H9 (cell line): ENCODE results near the gene DIPK1C. TPM values are rescaled to one million over a fixed set of nuclear protein-coding genes. Genes with fewer than 3 reads are reported as not detected.

ENCODE experiments used
- DNase-seq: peaks from one replicate; pipeline ENCODE4 v3.0.0-alpha.2; 2017
- H2AFZ ChIP-seq: one replicate; pipeline ENCODE4 v1.6.1; 2013; ENCODE audit warnings: mild to moderate bottlenecking, low read length, control low read depth, moderate library complexity
- H2AK5ac ChIP-seq: 2 replicates; pipeline ENCODE4 v1.6.1; 2013; ENCODE audit warnings: low read length, control low read depth, mixed read lengths; ENCODE audit not compliant: insufficient read length
- H2BK120ac ChIP-seq: one replicate; pipeline ENCODE4 v1.6.1; 2013; ENCODE audit warnings: low read depth, mild to moderate bottlenecking, low read length, control low read depth, inconsistent platforms; ENCODE audit not compliant: poor library complexity, severe bottlenecking
- H2BK12ac ChIP-seq: 2 replicates; pipeline ENCODE4 v1.6.1; 2013; ENCODE audit warnings: low read length, control low read depth, mixed read lengths, low read depth; ENCODE audit not compliant: insufficient read length
- H2BK15ac ChIP-seq: 2 replicates; pipeline ENCODE4 v1.6.1; 2013; ENCODE audit warnings: low read depth, low read length, control low read depth
- H2BK20ac ChIP-seq: one replicate; pipeline ENCODE4 v1.6.1; 2013; ENCODE audit warnings: low read depth, mild to moderate bottlenecking, low read length, control low read depth, inconsistent platforms; ENCODE audit not compliant: poor library complexity, severe bottlenecking
- H2BK5ac ChIP-seq: 2 replicates; pipeline ENCODE4 v1.6.1; 2013; ENCODE audit warnings: low read length, control low read depth, mixed read lengths; ENCODE audit not compliant: insufficient read length
- H3K14ac ChIP-seq: 2 replicates; pipeline ENCODE4 v1.6.1; 2013; ENCODE audit warnings: low read length, control low read depth; ENCODE audit not compliant: insufficient read depth
- H3K18ac ChIP-seq: 2 replicates; pipeline ENCODE4 v1.6.1; 2013; ENCODE audit warnings: low read depth, mild to moderate bottlenecking, mixed read lengths, low read length, control low read depth; ENCODE audit not compliant: insufficient read length
- H3K23ac ChIP-seq: 2 replicates; pipeline ENCODE4 v1.6.1; 2013; ENCODE audit warnings: low read length, control low read depth, mixed read lengths, low read depth; ENCODE audit not compliant: insufficient read length
- H3K23me2 ChIP-seq: 2 replicates; pipeline ENCODE4 v1.6.1; 2013; ENCODE audit warnings: low read depth, mild to moderate bottlenecking, mixed read lengths, low read length, control low read depth; ENCODE audit not compliant: insufficient read length, poor library complexity, severe bottlenecking
- H3K27ac ChIP-seq: 2 replicates; pipeline ENCODE4 v1.5.1; 2013; ENCODE audit warnings: low read length, control low read depth, mixed read lengths, low read depth; ENCODE audit not compliant: insufficient read length
- H3K27me3 ChIP-seq: 2 replicates; pipeline ENCODE4 v1.6.1; 2013; ENCODE audit warnings: low read length, control low read depth, inconsistent platforms; ENCODE audit not compliant: insufficient read depth
- H3K4ac ChIP-seq: 2 replicates; pipeline ENCODE4 v1.6.1; 2013; ENCODE audit warnings: low read depth, mild to moderate bottlenecking, control low read depth, inconsistent platforms, low read length, moderate library complexity
- H3K4me1 ChIP-seq: 2 replicates; pipeline ENCODE4 v1.6.1; 2013; ENCODE audit warnings: low read length, control low read depth, inconsistent platforms; ENCODE audit not compliant: insufficient read depth
- H3K4me2 ChIP-seq: 2 replicates; pipeline ENCODE4 v1.6.1; 2013; ENCODE audit warnings: low read length, control low read depth, mixed read lengths; ENCODE audit not compliant: insufficient read length, insufficient read depth
- H3K56ac ChIP-seq: 2 replicates; pipeline ENCODE4 v1.6.1; 2013; ENCODE audit warnings: low read depth, mild to moderate bottlenecking, mixed read lengths, low read length, control low read depth; ENCODE audit not compliant: insufficient read length
- H3K79me1 ChIP-seq: 2 replicates; pipeline ENCODE4 v1.6.1; 2013; ENCODE audit warnings: low read depth, mild to moderate bottlenecking, moderate library complexity, low read length, control low read depth, inconsistent platforms; ENCODE audit not compliant: insufficient read depth, poor library complexity, severe bottlenecking
- H3K79me2 ChIP-seq: 2 replicates; pipeline ENCODE4 v1.6.1; 2013; ENCODE audit warnings: low read length, control low read depth, inconsistent platforms; ENCODE audit not compliant: insufficient read depth
- H3K9ac ChIP-seq: 2 replicates; pipeline ENCODE4 v1.6.1; 2013; ENCODE audit warnings: low read length, control low read depth, mixed read lengths; ENCODE audit not compliant: insufficient read length; ENCODE audit errors: extremely low read depth
- H3K9me3 ChIP-seq: one replicate; pipeline ENCODE4 v1.6.1; 2013; ENCODE audit warnings: low read depth, low read length, inconsistent platforms; ENCODE audit not compliant: control insufficient read depth
- H3T11ph ChIP-seq: one replicate; pipeline ENCODE4 v1.6.1; 2013; ENCODE audit warnings: mild to moderate bottlenecking, low read length, control low read depth, inconsistent platforms
- H4K20me1 ChIP-seq: one replicate; pipeline ENCODE4 v1.6.1; 2013; ENCODE audit not compliant: control insufficient read depth, insufficient read length, insufficient read depth
- H4K5ac ChIP-seq: 2 replicates; pipeline ENCODE4 v1.6.1; 2013; ENCODE audit warnings: low read depth, mild to moderate bottlenecking, mixed read lengths, low read length, control low read depth; ENCODE audit not compliant: insufficient read length
- H4K8ac ChIP-seq: replicated peaks from 2 replicates; pipeline ENCODE4 v1.6.1; 2013; ENCODE audit warnings: low read length, control low read depth, mixed read lengths, low read depth; ENCODE audit not compliant: insufficient read length
- H4K91ac ChIP-seq: 2 replicates; pipeline ENCODE4 v1.6.1; 2013; ENCODE audit warnings: low read depth, mild to moderate bottlenecking, moderate library complexity, mixed read lengths, low read length, control low read depth; ENCODE audit not compliant: insufficient read length
- H3K27ac Mint-ChIP-seq, 3 experiments: 2 replicates in 2 of 3; 3 replicates in 1 of 3; pipeline ENCODE4 v1.8.0; 2020 to 2021; ENCODE audit warnings: mixed read lengths in 3 of 3, mild to moderate bottlenecking in 1 of 3, moderate library complexity in 1 of 3
- H3K27me3 Mint-ChIP-seq: 2 replicates; pipeline ENCODE4 v1.8.0; 2021; ENCODE audit warnings: low read depth, mild to moderate bottlenecking, moderate library complexity, mixed read lengths
- H3K36me3 Mint-ChIP-seq, 3 experiments: 2 replicates in 2 of 3; 3 replicates in 1 of 3; pipeline ENCODE4 v1.8.0; 2020 to 2021; ENCODE audit warnings: low read depth in 3 of 3, mixed read lengths in 3 of 3; ENCODE audit not compliant: insufficient read depth in 1 of 3
- H3K4me1 Mint-ChIP-seq, 2 experiments: 2 replicates each; pipeline ENCODE4 v1.8.0; 2020; ENCODE audit warnings: mixed read lengths in 2 of 2
- H3K4me3 Mint-ChIP-seq, 2 experiments: 2 replicates in 1 of 2; 3 replicates in 1 of 2; pipeline ENCODE4 v1.8.0; 2020 to 2021; ENCODE audit warnings: mild to moderate bottlenecking in 2 of 2, mixed read lengths in 2 of 2, moderate library complexity in 1 of 2
- H3K9me3 Mint-ChIP-seq, 2 experiments: 2 replicates in 1 of 2; 3 replicates in 1 of 2; pipeline ENCODE4 v1.8.0; 2020; ENCODE audit warnings: mild to moderate bottlenecking in 2 of 2, mixed read lengths in 2 of 2, moderate library complexity in 1 of 2
- CTCF ChIP-seq: fragments of 200-600 bp; sonication (generic); conservative IDR thresholded peaks from 3 replicates; pipeline ENCODE4 v1.8.0; 2021; ENCODE audit warnings: antibody characterized with exemption, mild to moderate bottlenecking
- WGBS: extraction: QIAGEN DNeasy Blood & Tissue Kit; methylation state at CpG from one replicate; pipeline ENCODE4 v1.1.7; 2013; ENCODE audit warnings: missing lambda C conversion rate, low lambda C conversion rate, mixed read lengths; ENCODE audit not compliant: insufficient read length; ENCODE audit errors: extremely low coverage; 5-methylcytosine and 5-hydroxymethylcytosine counted together
- total RNA-seq: library from RNA; stranded (reverse); gene quantifications from 2 replicates; pipeline ENCODE4 v1.2.1, GENCODE V29; 2021

The DIPK1C gene
- total RNA-seq, 1 experiment from 2014 or later, result not detected

DNA sequence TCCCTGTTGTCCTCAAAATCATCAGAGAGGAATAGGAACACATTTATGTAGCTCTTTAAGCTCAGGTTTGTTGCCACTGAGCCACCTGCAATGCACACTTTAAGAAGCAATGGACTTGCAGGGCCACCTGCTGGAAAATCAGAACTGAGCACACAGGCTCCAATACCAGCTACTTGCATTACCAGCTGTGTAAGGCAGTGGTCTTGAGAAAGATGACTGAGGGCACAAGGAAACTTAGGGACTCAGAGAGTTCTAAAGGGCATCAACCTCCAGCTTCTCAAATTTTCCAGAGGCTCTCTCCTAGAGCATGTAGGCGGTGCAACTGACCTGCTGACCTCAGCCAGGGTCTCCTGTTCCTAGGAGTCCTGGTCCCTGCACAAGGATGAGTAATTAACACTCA is 36.6 kb upstream of the DIPK1C start:
- Histone ChIP-seq H4K8ac (no peak overlapping the region), H3K14ac (no peak overlapping the region), H3T11ph (no peak overlapping the region), H3K56ac (no peak overlapping the region), H3K79me2 (peaks cover 9% of the 10 kb centered on the region), H4K91ac (no peak overlapping the region), H2BK120ac (no peak overlapping the region), H3K27me3 (no peaks in the 10 kb centered on the region), H3K23me2 (peaks cover 7% of the 10 kb centered on the region), H2AFZ (no peak overlapping the region), H3K27ac (no peak overlapping the region), H3K9me3 (no peaks in the 10 kb centered on the region), H4K5ac (no peak overlapping the region), H2BK15ac (no peak overlapping the region), H2AK5ac (no peak overlapping the region), H3K18ac (no peak overlapping the region), H2BK5ac (no peak overlapping the region), H3K23ac (no peak overlapping the region), H3K4ac (no peak overlapping the region), H3K9ac (no peak overlapping the region), H2BK12ac (no peak overlapping the region), H2BK20ac (no peak overlapping the region), H3K4me1 (no peaks in the 10 kb centered on the region), H4K20me1 (no peaks in the 10 kb centered on the region), H3K79me1 (peaks cover 4% of the 10 kb centered on the region), H3K4me2 (no peak overlapping the region)
- TF ChIP-seq CTCF, result peak; percentile 67
- Mint-ChIP-seq H3K27me3 (0 out of 2 replicates have a peak, but pooled peaks cover 1% of the 10 kb centered on the region), H3K9me3 (peaks cover 2 to 4% of the 10 kb centered on the region in 2 experiments; a peak in 3 of 5 replicates), H3K4me3 (0 out of 5 replicates have a peak overlapping the region, but pooled peaks of 1 of the 2 experiments have one; percentile 17), H3K36me3 (peaks cover 6 to 12% (median 11%) of the 10 kb centered on the region in 3 experiments; a peak in 5 of 7 replicates), H3K4me1 (peaks cover 12 to 14% of the 10 kb centered on the region in 2 experiments), H3K27ac (no peak overlapping the region; a peak in 1 of 7 replicates)
- no CpG with 5 or more reads among the region's 1 CpG for WGBS
- peak; percentile 65 for DNase-seq
